ENCODE data around the gene OR2M2.

DNA sequence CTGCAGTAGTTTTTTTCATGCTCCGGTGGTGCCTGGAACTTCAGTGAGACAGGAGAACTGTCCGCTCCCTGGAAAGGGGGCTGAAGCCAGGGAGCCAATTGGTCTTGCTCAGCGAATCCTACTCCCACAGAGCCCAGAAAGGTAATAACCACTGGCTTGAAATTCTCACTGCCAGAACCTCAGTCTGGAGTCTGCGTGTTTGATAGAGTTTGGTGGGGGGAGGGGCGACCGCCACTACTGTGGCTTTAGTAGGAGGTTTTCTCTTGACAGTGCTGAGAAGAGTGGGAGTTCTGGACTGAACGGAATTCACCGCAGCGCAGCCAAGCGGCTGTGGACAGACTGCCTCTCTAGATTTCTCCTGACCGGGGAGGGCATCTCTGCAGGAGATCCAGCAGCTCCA is 14.4 kb downstream of the OR2M2 start:
- no peak for TF ChIP-seq GATA2 (IDR thresholded peaks at IDR 0.05; ENCODE audit: low read depth, low read length)
- no peak for TF ChIP-seq GATA3 (IDR thresholded peaks at IDR 0.05; ENCODE audit: low read depth, low read length)
